ENCODE measurements around the gene STK4.

Gene STK4

DNA sequence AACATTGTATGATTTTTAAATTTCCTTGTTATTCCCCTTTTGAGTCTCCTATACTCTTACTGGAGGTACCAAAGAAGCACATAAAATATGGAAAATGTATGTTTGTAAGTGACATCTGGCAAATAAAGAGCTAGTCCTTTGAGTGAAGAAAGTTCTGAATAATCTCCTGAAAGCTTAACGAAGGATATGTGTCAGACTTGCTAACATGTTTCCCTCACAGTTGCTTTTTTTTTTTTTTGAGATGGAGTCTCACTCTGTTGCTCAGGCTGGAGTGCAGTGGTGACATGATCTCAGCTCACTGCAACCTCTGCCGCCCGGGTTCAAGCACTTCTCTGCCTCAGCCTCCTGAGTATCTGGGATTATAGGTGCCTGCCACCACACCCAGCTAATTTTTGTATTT, 63.6 kb downstream of the STK4 start:
- no peak for DNase-seq (ENCODE audit: low spot score)

DNA sequence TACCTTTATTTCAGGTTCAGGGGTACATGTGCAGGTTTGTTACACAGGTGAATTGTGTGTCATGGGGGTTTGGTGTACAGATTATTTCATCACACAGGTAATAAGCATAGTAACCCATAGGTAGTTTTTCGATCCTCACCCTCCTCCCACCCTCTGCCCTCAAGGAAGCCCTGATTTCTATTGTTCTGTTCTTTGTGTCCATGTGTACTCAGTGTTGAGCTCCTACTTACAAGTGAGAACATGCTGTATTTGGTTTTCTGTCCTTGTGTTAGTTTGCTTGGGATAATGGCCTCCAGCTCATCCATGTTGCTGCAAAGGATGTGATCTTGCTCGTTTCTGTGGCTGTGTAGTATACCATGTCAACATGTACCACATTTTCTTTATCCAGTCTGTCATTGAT, 66.0 kb downstream of the STK4 start:
- no peak for DNase-seq (ENCODE audit: low spot score)

DNA sequence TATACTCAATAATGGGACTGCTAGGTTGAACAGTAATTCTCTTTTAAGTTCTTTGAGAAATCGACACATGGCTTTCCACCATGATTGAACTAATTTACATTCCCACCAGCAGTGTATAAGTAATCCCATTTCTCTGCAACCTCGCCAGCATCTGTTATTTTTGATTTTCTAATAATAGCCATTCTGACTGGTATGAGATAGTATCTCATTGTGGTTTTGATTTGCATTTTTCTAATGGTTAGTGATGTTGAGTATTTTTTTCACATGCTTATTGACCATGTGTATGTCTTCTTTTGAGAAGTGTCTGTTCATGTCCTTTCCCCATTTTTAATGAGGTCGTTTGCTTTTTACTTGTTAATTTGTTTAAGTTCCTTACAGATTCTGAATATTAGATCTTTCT, 66.5 kb downstream of the STK4 start:
- no peak for DNase-seq (ENCODE audit: low spot score)

DNA sequence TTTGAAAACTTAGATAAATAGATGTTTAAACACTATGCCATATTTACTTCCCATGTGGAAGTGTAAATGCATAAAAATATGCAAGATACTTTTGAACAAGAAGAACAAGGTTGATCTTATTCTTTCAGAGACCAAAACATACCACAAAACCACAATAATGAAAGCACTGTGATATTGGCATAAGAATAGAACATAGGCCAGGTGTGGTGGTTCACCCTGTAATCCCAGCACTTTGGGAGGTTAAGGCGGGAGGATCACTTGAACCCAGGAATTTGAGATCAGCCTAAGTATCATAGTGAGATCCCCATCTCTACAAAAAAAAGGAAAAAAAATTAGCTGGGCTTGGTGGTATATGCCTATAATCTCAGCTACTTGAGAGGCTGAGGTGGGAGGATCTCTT, 68.1 kb downstream of the STK4 start:
- no peak for DNase-seq (ENCODE audit: low spot score)

DNA sequence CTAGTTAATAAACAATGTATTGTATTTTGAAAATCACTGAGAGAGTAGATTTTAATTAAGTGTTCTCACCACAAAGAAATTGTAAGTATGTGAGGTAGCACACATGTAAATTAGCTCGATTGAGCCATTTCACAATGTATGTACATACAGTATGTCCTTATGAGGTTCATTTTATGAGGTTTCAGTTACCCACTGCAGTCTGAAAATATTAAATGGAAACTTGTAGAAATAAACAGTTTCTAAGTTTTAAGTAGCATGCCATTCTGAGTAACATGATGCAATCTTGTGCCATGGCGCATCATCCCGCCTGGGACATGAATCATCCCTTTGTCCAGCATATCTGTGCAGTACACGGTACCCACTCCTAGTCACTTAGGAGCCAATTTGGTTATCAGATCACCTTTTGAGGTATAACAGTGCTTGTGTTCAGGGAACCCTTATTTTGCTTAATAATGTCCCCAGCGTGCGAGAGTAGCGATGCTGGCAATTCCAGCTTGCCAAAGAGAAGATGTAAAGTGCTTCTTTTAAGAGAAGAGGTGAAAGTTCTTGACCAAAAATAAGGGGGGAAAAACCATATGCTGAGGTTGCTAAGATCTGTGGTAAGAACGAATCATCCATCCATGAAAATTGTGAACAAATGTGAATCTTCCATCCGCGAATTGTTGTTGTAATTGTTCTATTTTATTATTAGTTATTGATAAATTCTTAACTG, 69.9 kb downstream of the STK4 start:
- no peak for DNase-seq (ENCODE audit: low spot score)

DNA sequence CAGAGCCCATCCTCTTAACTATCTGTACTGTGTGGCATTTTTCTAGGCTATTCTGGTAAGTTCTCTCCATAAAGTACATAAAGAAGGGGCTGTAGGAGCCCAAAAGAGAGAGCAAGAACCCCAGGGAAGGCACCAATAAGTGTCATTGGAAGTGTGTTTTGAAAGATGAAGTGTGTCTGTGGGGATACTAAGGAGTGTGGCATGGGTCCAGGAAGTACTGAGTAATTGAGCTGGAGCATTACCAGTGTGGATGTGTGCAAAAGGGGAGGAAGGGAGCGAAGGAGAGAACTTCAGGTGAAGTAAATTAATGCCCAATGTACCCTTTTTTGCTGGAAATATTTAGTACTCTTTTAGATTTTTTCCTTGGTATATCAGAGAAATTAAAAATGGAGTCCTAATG, 70.7 kb downstream of the STK4 start:
- DNase-seq (ENCODE audit: low spot score): peak; percentile 36

DNA sequence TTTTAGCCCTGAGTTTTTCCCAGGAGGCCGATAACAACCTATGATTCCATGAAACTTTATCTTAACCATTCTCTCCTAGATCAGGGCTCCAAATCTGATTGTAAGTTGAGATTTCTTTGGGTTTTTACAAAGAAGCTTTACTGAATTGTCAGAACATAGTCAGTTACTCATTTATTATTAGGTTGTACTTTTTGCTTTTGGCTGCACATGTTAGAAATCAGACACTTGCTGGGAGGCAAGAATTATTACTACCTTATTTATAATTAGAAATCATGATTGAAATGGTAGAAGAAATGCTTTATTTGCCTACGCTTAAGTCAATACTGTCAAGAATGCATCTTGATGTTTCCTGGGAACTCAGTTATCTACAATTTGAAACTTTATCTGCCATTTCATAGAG, 71.3 kb downstream of the STK4 start:
- no peak for DNase-seq (ENCODE audit: low spot score)

DNA sequence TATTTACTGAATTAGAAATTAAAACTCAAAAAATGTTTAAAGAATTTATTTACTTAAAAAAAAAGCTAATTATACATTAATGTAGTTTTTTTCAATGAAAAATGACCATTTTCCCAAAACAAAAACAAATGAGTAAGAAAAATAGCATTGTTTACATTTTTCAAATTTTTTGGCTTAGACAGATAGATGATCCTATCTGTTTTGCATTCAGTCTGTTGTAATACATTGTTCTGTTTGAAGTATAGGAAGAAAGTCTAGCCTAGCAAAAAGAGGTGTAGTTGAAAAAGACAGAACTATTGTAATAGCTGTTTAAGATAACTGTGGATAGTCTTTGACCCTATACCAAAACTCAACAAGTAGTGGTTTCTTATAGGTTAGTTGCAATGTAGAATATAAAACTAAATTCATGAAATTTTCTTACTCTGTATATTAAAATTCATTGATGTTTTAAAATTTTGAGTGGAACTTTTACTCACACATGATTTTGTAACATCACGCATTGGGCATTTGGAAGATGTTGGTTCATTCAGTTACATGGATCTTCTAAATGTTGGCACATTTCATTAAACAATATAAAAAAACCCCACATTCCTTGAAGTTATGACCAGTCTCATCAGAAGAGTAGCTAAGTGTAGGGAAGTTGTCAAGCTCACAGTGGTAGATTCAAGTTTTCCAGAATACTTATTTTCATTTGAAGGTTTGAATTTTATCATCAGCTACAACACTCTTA, 72.6 kb downstream of the STK4 start:
- DNase-seq (ENCODE audit: low spot score): no peak

DNA sequence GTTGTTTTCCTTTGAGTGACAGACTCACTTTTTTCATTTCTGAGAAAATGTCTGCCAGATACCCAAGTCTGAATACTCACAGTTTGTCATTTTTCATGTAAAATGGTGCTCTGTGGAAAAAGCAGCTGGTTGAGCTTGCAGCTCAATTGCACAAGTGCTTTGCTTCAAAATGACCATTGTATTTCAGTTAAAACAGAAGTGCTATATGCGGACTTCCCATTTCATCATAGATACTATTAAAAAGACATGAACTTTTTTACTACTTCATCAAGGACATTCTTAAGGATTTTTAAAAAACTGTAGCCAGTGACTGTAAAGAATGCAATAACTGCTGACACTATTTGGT, 73.1 kb downstream of the STK4 start:
- DNase-seq (ENCODE audit: low spot score): no peak

DNA sequence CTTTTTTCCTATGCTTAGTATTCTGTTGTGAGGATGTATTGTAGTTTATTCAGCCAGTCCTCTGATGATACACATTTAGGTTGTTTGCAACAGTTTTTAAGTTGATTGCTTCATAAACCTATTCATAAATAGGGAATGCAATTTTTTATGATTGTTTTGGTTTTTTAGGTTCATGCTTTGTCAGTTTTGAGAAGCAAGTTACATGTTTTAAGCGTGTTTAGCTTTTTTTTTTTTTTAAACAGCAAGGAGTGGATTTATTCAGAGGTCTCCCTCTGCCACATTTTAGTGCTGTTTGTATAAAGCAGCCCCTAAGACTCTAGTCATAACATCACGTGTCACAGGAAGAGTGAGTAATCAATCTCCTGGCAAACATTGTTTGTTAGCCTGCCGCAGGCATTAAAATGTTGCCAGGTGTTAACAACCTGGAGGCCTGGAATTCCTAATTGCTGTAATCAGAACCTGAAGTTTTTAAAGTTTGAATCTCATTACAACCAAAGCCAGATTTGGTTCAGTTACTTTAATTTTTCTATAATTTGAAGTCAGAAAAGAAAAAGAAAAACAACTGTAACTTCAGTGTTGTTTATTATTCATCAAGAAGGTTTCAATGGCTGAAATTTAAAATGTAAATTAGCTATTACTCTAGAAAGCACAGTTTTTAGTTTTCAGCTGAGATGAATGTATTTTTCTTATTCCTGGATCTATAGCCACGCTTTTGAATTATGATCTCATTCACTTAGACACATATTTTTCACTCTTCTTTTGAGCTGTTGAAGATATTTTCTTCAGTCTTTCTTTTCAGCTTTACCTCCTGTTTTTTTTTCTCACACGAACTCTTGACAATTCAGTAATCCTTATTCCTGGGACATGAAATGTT, 75.4 kb downstream of the STK4 start:
- no peak for DNase-seq (ENCODE audit: low spot score)

DNA sequence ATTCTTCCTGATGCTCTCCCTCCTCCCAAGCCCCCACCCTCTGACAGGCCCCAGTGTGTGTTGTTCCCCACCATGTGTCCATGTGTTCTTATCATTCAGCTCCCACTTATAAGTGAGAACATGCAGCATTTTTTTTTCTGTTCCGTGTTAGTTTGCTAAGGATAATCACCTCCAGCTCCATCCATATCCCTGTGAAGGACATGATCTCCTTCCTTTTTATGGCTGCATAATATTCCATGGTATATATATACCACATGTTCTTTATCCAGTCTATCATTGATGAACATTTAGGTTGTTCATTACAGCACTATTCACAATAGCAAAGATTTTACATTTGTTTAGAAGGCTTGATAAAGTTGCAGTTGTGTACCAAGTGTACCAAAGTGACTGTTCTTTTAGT, 76.7 kb downstream of the STK4 start:
- DNase-seq (ENCODE audit: low spot score): no peak

DNA sequence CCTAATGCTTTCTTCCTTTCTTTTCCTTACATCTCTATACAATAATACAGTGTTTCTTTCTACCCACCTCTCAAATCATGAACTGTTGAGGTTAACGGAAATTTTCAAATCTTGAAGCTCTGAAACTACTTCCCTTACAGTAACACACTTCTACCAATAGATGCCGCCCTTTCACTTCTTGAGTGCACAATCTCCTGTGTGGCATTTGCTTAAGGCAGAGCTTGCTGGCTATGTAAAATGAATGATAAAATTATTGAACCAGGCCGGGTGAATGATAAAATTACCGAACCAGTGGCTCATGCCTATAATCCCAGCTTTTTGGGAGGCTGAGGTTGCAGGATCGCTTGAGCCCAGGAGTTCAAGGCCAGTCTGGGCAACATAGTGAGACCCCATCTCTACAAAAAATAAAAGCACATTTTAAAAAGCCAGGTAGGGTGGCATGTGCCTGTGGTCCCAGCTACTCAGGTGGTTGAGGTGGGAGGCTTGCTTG, 77.8 kb downstream of the STK4 start:
- peak; percentile 90 for DNase-seq (ENCODE audit: low spot score)

DNA sequence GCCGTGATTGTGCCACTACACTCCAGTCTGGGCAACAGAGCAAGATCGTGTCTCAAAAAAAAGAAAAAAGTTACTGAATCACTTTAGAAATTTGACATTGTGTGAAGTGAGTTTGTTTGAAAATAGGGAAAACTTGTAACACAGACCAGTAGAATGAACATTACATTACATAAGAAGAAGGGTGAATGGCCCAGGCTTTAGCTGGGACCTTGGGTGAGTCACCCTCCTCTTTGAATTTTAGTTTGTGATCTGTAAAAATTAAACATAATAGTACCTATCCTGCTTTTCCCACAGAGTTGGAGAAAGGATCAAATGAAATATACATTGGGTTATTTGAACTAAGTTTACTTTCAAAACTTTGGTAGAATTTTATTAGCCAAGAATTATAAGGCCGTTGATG, 78.3 kb downstream of the STK4 start:
- no peak for DNase-seq (ENCODE audit: low spot score)

DNA sequence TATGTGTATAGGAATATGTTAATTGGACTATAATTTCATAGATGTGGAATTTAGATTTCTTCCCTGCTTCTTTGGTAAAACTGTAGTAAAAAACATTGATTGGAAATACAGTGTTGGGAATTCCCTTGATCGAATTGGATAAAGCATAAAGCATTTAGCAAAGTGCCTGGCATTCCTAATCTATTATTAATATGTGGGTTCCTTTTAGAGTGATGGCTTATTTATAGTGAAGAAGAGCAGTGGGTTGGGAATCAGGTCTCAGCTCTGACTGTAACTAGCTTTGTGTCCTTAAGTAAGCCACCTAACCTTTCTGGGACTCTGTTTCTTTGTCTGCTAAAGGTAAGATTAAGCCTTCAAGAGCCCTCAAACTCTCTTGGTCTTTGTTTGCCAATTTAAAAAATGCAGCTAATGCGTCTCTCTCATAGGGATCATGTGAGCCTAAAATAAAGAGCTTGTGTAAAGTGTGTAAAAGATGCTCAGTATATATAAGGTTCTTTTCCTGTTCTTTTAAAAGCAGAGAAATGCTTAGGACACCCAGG, 81.3 kb downstream of the STK4 start:
- no peak for DNase-seq (ENCODE audit: low spot score)

DNA sequence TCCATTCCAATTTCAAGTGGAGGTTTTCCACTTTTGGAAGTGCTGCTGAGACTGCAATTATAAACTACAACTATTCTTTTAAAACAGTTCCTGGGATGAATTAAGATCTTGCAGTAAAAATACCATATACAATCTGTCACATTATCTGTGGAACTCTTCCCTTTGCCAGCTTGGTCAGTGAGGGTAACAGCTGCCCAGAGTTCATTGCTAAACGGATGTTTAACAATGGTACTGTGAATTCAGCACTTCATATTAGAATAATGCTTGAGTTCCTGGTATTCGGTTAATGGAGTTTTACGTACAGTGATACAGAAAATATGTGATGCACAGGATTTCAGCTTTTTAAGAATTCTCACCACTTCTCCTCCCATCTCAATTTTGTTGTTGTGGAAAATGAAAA, 83.1 kb downstream of the STK4 start:
- peak; percentile 47 for DNase-seq (ENCODE audit: low spot score)

DNA sequence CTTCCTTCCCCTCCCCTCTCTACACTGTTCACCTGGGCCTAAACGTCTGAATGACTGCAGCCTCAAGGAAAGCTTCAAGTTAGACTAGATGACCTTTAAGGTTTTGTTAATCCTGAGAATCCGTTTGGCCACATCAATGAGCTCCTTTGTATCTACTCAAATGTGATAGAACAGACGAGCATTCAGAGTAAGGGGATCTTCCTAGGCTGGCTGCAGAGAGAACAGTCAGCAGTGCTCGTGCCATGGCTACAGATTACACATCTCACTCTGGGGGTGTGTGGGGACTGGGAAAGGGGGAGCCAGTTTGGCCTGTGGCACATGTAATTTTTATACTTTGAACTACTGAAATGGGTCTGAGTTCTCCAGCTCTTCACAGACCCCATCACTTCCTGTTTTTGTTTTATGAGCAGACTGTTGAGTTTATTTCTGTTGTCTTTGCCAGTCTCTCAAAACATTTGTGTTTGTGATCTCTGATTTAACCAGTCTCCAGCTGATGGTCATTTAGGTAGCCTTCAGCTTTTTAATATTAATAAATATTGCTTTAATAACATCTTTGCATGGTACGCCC, 83.7 kb downstream of the STK4 start:
- DNase-seq (ENCODE audit: low spot score): peak; percentile 87

DNA sequence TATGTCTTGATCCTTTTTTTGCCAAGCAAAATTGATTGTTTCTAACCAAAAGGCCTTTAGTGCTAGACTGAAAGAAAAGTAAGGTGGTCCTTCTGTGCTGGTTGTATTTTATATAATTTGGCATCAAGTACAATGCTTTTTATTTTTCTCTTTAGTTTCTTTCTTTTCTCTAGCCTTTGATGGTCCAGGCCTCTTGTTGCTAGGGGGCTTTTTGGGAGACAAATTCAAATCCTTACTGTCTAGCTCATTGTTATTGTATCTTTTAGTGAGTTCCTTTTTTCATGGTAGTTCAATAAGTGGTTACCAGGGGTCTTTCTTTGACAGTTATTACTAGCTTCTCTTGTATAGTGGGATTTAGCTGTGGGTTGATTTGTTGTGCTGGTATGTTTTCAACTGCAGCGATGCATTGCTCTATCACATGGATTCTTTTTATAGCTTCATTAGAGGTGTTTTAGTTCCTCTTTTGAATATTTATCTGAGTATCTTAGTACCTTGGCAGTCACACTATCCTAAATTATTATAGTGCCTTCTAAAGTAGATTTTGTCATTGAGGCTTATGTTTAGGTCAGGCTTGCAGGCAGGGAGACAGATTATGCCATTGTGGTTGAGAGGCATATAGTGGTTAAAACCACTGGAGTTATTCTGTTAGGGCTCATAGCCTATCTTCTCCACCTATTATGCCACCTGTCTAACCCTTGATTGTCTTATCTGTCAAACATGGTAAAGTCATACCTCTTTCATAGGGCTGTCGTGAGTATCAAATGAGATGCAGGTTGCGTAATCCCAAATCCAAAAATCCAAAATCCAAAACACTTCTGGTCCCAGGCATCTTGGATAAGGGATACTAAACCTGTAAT, 85.1 kb downstream of the STK4 start:
- DNase-seq (ENCODE audit: low spot score): no peak

DNA sequence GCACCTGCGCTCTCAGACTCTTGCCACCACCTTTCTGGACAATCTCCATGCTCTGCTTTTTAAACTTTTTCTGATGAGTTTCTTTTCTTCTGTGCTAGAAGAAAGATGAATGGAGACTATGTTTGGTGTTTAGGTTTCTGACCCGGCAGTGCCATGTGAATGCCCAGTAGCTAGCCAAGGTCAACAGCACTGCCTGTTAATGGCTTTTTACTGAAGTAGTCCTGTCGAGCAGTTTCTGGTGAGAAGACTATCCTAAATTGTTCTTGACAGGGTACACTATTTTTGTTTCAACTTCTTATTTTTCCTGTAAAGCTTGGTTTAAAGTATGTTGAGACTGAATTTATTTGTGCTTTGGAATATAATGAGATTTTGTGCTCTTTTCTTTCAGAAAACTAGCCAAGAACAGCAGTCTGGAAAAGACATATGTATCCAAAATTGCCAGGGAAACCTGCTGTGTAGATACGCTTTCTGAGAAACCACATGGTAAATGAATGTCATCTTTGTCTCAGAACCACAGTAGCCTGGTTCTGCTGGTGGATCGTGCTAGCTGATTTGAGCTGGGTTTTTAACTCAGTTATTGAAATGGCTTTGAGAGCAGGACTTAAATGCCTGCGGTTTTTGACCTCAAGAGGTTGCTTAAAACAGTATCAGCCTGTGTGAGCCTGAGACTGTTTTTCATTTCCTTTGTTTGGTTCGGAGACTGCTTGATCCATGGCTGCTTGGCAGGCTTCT, 86.6 kb downstream of the STK4 start:
- DNase-seq (ENCODE audit: low spot score): peak; percentile 68

DNA sequence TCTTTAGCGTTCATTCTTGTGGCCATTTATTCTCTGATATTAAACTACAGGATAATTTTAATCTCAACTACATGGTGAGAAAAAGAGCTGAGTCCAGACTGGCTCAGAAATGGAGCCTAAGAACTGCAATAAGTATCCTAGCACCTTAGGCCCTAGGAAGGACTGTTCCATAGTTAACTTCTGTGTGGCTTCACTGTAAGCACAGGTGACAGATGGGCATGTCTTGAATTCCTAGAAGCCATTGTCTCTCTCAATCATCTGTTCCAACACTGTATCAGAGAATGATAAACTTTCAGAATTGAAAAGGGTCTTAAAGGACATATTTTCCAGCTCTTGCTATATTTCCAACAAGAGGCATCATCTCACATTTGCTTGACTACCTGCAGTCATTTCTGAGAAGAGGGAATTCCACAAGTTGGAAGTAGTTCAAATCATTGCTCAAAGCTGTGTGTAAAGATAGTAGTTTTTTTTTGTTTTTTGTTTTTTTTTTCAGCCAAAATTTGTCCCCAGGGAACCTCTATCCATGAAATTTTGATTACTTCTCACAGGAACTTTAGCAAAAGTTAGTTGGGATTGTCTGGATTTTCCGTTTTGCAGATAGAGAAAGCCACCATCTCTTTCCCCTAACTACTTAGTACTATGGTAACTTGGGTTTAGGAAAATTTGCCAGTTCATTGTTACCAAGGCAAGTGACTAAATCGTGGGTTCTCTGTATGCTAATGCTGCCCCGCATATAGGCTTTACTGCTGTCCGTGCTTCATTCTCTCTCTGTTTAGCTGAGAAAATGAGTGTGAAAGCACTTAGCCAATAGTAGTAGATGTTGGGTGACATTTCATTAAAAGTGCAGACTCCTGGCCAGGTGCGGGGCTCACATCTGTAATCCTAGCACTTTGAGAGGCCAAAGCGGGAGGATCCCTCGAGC, 87.4 kb downstream of the STK4 start:
- no peak for DNase-seq (ENCODE audit: low spot score)

All from Ammon's horn (tissue), 1 donor.